ENCODE data around the gene PAX4. TPM values are rescaled to one million over a fixed set of nuclear protein-coding genes. Genes with fewer than 3 reads are reported as not detected.

Gene PAX4
- total RNA-seq, 1 donor from 2014 or later: not detected

DNA sequence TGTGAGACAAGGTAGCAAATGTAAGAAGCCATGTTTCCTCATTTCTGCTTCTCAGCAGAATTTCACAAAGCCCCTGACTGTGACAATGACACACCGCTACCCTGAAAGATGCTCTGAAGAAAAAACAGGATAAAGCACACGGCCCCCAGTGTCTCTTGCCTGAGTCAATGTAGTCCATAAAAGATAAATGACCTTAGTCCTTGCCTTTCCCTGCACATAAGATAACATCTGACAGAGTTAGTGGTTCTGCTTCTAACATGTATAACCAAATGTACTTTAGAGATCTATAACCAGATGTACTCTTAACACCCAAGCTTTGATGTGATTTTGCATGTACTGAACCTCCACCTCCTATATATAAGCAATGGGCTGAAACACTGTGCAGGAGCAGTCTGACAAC is 31.0 kb upstream of the PAX4 start:
- Mint-ChIP-seq H3K36me3 (no peaks in the 10 kb centered on the region), H3K4me1 (peaks cover 18% of the 10 kb centered on the region), H3K27ac (no peak overlapping the region), H3K27me3 (ENCODE audit: insufficient read depth, low read depth) (no peaks in the 10 kb centered on the region), H3K9me3 (no peaks in the 10 kb centered on the region), H3K4me3 (no peak overlapping the region)
- H3K4me2 ChIP-seq: no peak overlapping the region
- peaks cover 19% of the 10 kb centered on the region for H3K79me2 ChIP-seq (ENCODE audit: low read depth)
- H4K20me1 ChIP-seq (ENCODE audit: low read depth): peaks cover 18% of the 10 kb centered on the region
- H3K4me1 ChIP-seq: peaks cover 17% of the 10 kb centered on the region
- no peak overlapping the region for H3K4me3 ChIP-seq
- H3K27ac ChIP-seq: no peak overlapping the region
- no peaks in the 10 kb centered on the region for H3K9me3 ChIP-seq (ENCODE audit: low read depth)
- H2AFZ ChIP-seq (replicated peaks): no peak overlapping the region
- no peak overlapping the region for H3K9ac ChIP-seq
- H3K36me3 ChIP-seq: no peaks in the 10 kb centered on the region
- peaks cover 15% of the 10 kb centered on the region for H3F3A ChIP-seq (ENCODE audit: low read depth)
- H3K27me3 ChIP-seq: no peaks in the 10 kb centered on the region
- TF ChIP-seq EZH2 (IDR thresholded peaks at IDR 0.05): no peak
- TF ChIP-seq EZH2phosphoT487 (IDR thresholded peaks at IDR 0.05): no peak
- TF ChIP-seq, protein P1, sequence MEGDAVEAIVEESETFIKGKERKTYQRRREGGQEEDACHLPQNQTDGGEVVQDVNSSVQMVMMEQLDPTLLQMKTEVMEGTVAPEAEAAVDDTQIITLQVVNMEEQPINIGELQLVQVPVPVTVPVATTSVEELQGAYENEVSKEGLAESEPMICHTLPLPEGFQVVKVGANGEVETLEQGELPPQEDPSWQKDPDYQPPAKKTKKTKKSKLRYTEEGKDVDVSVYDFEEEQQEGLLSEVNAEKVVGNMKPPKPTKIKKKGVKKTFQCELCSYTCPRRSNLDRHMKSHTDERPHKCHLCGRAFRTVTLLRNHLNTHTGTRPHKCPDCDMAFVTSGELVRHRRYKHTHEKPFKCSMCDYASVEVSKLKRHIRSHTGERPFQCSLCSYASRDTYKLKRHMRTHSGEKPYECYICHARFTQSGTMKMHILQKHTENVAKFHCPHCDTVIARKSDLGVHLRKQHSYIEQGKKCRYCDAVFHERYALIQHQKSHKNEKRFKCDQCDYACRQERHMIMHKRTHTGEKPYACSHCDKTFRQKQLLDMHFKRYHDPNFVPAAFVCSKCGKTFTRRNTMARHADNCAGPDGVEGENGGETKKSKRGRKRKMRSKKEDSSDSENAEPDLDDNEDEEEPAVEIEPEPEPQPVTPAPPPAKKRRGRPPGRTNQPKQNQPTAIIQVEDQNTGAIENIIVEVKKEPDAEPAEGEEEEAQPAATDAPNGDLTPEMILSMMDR (IDR thresholded peaks at IDR 0.05): no peak
- no peak for DNase-seq (ENCODE audit: low spot score)

DNA sequence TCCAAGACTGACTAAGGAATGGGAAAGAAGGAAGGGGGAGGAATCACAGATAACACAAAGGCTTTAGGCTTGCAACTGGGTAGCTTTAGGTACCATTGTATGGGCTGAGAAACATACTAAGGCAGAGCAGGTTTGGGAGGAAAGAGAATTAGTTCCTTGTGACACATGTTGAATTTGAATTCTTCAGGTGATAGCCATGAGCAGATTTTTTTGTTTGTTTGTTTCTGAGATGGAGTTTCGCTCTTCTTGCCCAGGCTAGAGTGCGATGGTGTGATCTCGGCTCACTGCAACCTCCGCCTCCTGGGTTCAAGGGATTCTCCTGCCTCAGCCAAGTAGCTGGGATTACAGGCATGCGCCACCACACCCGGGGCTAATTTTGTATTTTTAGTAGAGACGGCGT is 29.7 kb upstream of the PAX4 start:
- TF ChIP-seq, protein P1 (IDR thresholded peaks at IDR 0.05): no peak
- no peak for TF ChIP-seq EZH2 (IDR thresholded peaks at IDR 0.05)
- no peak for TF ChIP-seq EZH2phosphoT487 (IDR thresholded peaks at IDR 0.05)

DNA sequence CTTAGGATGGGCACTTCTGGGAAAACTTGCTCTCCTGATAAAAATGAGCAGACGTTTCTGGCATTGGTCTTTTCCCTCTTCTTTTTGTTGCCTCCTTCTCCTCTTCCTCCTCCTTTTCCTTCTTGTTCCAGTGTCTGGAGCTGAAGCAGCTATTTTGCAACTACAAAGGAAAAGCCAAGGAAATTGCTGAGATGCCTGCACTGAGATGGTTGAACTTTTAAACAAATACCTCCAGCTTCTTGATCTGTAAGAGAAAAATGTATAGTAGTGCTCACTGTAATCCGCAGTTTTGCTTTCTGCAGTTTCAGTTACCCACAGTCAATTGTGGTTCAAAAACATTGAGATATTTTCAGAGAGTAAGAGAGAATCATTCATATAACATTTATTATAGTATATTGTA is 26.5 kb upstream of the PAX4 start:
- no peaks in the 10 kb centered on the region for H3K27me3 Mint-ChIP-seq (ENCODE audit: insufficient read depth, low read depth)
- H3K27ac Mint-ChIP-seq: no peak overlapping the region
- DNase-seq (ENCODE audit: low spot score): no peak
- no peak overlapping the region for H3K9ac ChIP-seq
- no peaks in the 10 kb centered on the region for H3K9me3 Mint-ChIP-seq
- no peak overlapping the region for H3K4me3 ChIP-seq
- H3K4me2 ChIP-seq: no peak overlapping the region
- no peaks in the 10 kb centered on the region for H4K20me1 ChIP-seq (ENCODE audit: low read depth)
- no peak overlapping the region for H3K27ac ChIP-seq
- TF ChIP-seq EZH2 (IDR thresholded peaks at IDR 0.05) (no peak), EZH2phosphoT487 (IDR thresholded peaks at IDR 0.05) (no peak)
- TF ChIP-seq, protein P1 (IDR thresholded peaks at IDR 0.05): no peak
- no peaks in the 10 kb centered on the region for H3K9me3 ChIP-seq (ENCODE audit: low read depth)
- H3K4me1 ChIP-seq: peaks cover 15% of the 10 kb centered on the region
- peaks cover 9% of the 10 kb centered on the region for H3K4me1 Mint-ChIP-seq
- no peaks in the 10 kb centered on the region for H3K27me3 ChIP-seq
- H2AFZ ChIP-seq (replicated peaks): peak overlapping the region; percentile 75
- H3K79me2 ChIP-seq (ENCODE audit: low read depth): no peaks in the 10 kb centered on the region
- H3K4me3 Mint-ChIP-seq: no peak overlapping the region
- H3F3A ChIP-seq (ENCODE audit: low read depth): peaks cover 8% of the 10 kb centered on the region
- no peaks in the 10 kb centered on the region for H3K36me3 Mint-ChIP-seq
- H3K36me3 ChIP-seq: no peaks in the 10 kb centered on the region

More for the DNA sequence above, 29.7 kb upstream of the PAX4 start:
- H3K27me3 Mint-ChIP-seq (ENCODE audit: insufficient read depth, low read depth): no peaks in the 10 kb centered on the region
- Histone ChIP-seq H3K9me3 (ENCODE audit: low read depth) (no peaks in the 10 kb centered on the region), H3K27ac (no peak overlapping the region), H3K4me1 (peaks cover 7% of the 10 kb centered on the region), H3F3A (ENCODE audit: low read depth) (peaks cover 12% of the 10 kb centered on the region), H3K79me2 (ENCODE audit: low read depth) (peaks cover 5% of the 10 kb centered on the region), H4K20me1 (ENCODE audit: low read depth) (peaks cover 4% of the 10 kb centered on the region), H3K4me3 (no peak overlapping the region), H3K4me2 (no peak overlapping the region), H3K36me3 (no peaks in the 10 kb centered on the region), H3K27me3 (no peaks in the 10 kb centered on the region), H2AFZ (replicated peaks) (no peak overlapping the region), H3K9ac (no peak overlapping the region)
- no peaks in the 10 kb centered on the region for H3K9me3 Mint-ChIP-seq
- DNase-seq (ENCODE audit: low spot score): no peak
- H3K27ac Mint-ChIP-seq: no peak overlapping the region
- H3K36me3 Mint-ChIP-seq: no peaks in the 10 kb centered on the region
- H3K4me1 Mint-ChIP-seq: peaks cover 6% of the 10 kb centered on the region
- H3K4me3 Mint-ChIP-seq: no peak overlapping the region

Data from neural progenitor cell (in vitro differentiated cells).